Mammary epithelial cell (primary cell): ENCODE data around the gene FRY.

Source experiments
- CTCF ChIP-seq, 2 donors: IDR thresholded peaks in 1 of 2; conservative IDR thresholded peaks in 1 of 2; 2 replicates each; pipeline ENCODE4 v1.5.1; 2011 to 2012; ENCODE audit warnings: inconsistent platforms in 2 of 2, low read length in 2 of 2, mild to moderate bottlenecking in 2 of 2, control low read depth in 1 of 2, low read depth in 1 of 2; ENCODE audit not compliant: insufficient read depth in 1 of 2; ENCODE audit errors: extremely low read depth in 1 of 2
- EZH2 ChIP-seq: IDR thresholded peaks from 2 replicates; pipeline ENCODE4 v1.6.1; 2012; ENCODE audit warnings: low read length, inconsistent platforms, borderline replicate concordance

GRCh38 chr13:32212421-32212820, 180.8 kb downstream of the FRY start:
- TF ChIP-seq CTCF (conservative IDR thresholded peaks at IDR 0.05 in 1 of 2, IDR thresholded peaks at IDR 0.05 in 1 of 2; ENCODE audit: extremely low read depth in 1 of 2, insufficient read depth in 1 of 2, low read depth in 1 of 2, low read length in 2 of 2) = no peak
- TF ChIP-seq EZH2 = no peak
